Brain microvascular endothelial cell (primary cell): ENCODE results near the gene GALNT18.
A peak's percentile ranks its signal among the peaks of the same experiment; 100 is the strongest.

Experiments
- DNase-seq: peaks from one replicate; pipeline ENCODE4 v3.0.0-alpha.2; 2020
- H3K27ac ChIP-seq: fragments of 250-450 bp; sonication (Bioruptor Pico); 2 replicates; pipeline ENCODE4 v1.5.1; 2020; ENCODE audit warnings: mild to moderate bottlenecking, moderate library complexity
- H3K27me3 ChIP-seq: fragments of 250-450 bp; sonication (Bioruptor Pico); replicated peaks from 2 replicates; pipeline ENCODE4 v1.5.1; 2020; ENCODE audit warnings: mild to moderate bottlenecking
- H3K36me3 ChIP-seq: fragments of 250-450 bp; sonication (Bioruptor Pico); replicated peaks from 2 replicates; pipeline ENCODE4 v1.5.1; 2020; ENCODE audit warnings: mild to moderate bottlenecking
- H3K4me3 ChIP-seq: 2 replicates; pipeline ENCODE4 v1.5.1; 2011; ENCODE audit warnings: low read depth, mild to moderate bottlenecking, control low read depth, low read length, moderate library complexity
- CTCF ChIP-seq: IDR thresholded peaks from 2 replicates; pipeline ENCODE4 v1.5.1; 2011; ENCODE audit warnings: low read depth, mild to moderate bottlenecking, moderate library complexity, low read length, control low read depth, inconsistent platforms; ENCODE audit errors: missing control alignments
- in situ Hi-C: cut with HindIII; loops from 2 replicates; pipeline ENCODE4 v1.10.0; 2017; ENCODE audit warnings: low sequenced_read_pairs, low pct_ligation_motif_present

GALNT18 gene

GRCh38 chr11:11577932-11578911 is 43.6 kb downstream of the GALNT18 start:
- no peak for DNase-seq
- Histone ChIP-seq H3K27ac (no peak overlapping the region), H3K36me3 (no peaks in the 10 kb centered on the region), H3K27me3 (peaks cover 2% of the 10 kb centered on the region), H3K4me3 (no peak overlapping the region)
- in situ Hi-C loops: no loop called here
- TF ChIP-seq CTCF: no peak

- Histone ChIP-seq H3K27me3 (peaks cover under 1% of the 10 kb centered on the region), H3K4me3 (no peak overlapping the region), H3K36me3 (no peaks in the 10 kb centered on the region), H3K27ac (no peak overlapping the region)
- in situ Hi-C loops: no loop called here
- no peak for TF ChIP-seq CTCF
- DNase-seq: peak; percentile 33
These were observed 44.5 kb downstream of the GALNT18 start for GRCh38 chr11:11577251-11577855.

GRCh38 chr11:11574373-11575287 is 47.2 kb downstream of the GALNT18 start:
- H3K36me3 ChIP-seq: no peaks in the 10 kb centered on the region
- no peak overlapping the region for H3K4me3 ChIP-seq
- no peak for DNase-seq
- in situ Hi-C loops: no loop called here
- H3K27ac ChIP-seq: no peak overlapping the region
- no peaks in the 10 kb centered on the region for H3K27me3 ChIP-seq
- no peak for TF ChIP-seq CTCF

GRCh38 chr11:11572386-11572785 is 49.4 kb downstream of the GALNT18 start:
- in situ Hi-C loops: no loop called here
- TF ChIP-seq CTCF: no peak
- Histone ChIP-seq H3K27me3 (no peaks in the 10 kb centered on the region), H3K27ac (no peak overlapping the region), H3K36me3 (no peaks in the 10 kb centered on the region), H3K4me3 (no peak overlapping the region)
- no peak for DNase-seq

GRCh38 chr11:11571893-11572292 is 49.9 kb downstream of the GALNT18 start:
- no peaks in the 10 kb centered on the region for H3K27me3 ChIP-seq
- H3K4me3 ChIP-seq: no peak overlapping the region
- TF ChIP-seq CTCF: no peak
- in situ Hi-C loops: no loop called here
- no peaks in the 10 kb centered on the region for H3K36me3 ChIP-seq
- no peak overlapping the region for H3K27ac ChIP-seq
- no peak for DNase-seq
